HEK293T (cell line): ENCODE data around the gene TMX2.

Experiments
- CTCF ChIA-PET: fragments of 350-600 bp; formaldehyde crosslinking; extraction: SDS; loops from one replicate; lab custom pipeline; 2021; ENCODE audit warnings: antibody characterized with exemption, inconsistent platforms; lab: Yijun Ruan, JAX
- POLR2A ChIA-PET: fragments of 350-600 bp; formaldehyde crosslinking; extraction: SDS; loops from one replicate; lab custom pipeline; 2020; ENCODE audit warnings: antibody characterized with exemption, inconsistent platforms; lab: Yijun Ruan, JAX
- DNase-seq: peaks from one replicate; pipeline ENCODE4 v3.0.0; 2012; ENCODE audit warnings: mixed read lengths; ENCODE audit errors: extremely low spot score
- ARNT ChIP-seq: fragments of 450-650 bp; IDR thresholded peaks from 2 replicates; pipeline ENCODE4 v1.6.1; 2017; ENCODE audit warnings: mild to moderate bottlenecking
- BHLHE40 ChIP-seq: fragments of 450-650 bp; IDR thresholded peaks from 2 replicates; pipeline ENCODE4 v1.6.1; 2016; ENCODE audit warnings: mild to moderate bottlenecking, moderate library complexity, borderline replicate concordance
- CTBP1 ChIP-seq: fragments of 450-650 bp; IDR thresholded peaks from 2 replicates; pipeline ENCODE4 v1.6.1; 2016; ENCODE audit warnings: borderline replicate concordance
- ELF4 ChIP-seq: fragments of 450-650 bp; IDR thresholded peaks from 2 replicates; pipeline ENCODE4 v1.6.1; 2017; ENCODE audit warnings: antibody characterized with exemption
- FOXA1 ChIP-seq: fragments of 450-650 bp; IDR thresholded peaks from 2 replicates; pipeline ENCODE4 v1.6.1; 2016; ENCODE audit warnings: mild to moderate bottlenecking
- FOXK2 ChIP-seq: fragments of 450-650 bp; IDR thresholded peaks from 2 replicates; pipeline ENCODE4 v1.6.1; 2016; ENCODE audit warnings: mild to moderate bottlenecking
- FOXM1 ChIP-seq: fragments of 450-650 bp; IDR thresholded peaks from 2 replicates; pipeline ENCODE4 v1.6.1; 2017; ENCODE audit warnings: mild to moderate bottlenecking, borderline replicate concordance
- HDGF ChIP-seq: fragments of 450-650 bp; IDR thresholded peaks from 2 replicates; pipeline ENCODE4 v1.6.1; 2017; ENCODE audit warnings: antibody characterized with exemption, borderline replicate concordance
- L3MBTL2 ChIP-seq: fragments of 450-650 bp; conservative IDR thresholded peaks from 2 replicates; pipeline ENCODE4 v1.6.1; 2016; ENCODE audit warnings: mild to moderate bottlenecking
- LEF1 ChIP-seq: fragments of 450-650 bp; IDR thresholded peaks from 2 replicates; pipeline ENCODE4 v1.6.1; 2017; ENCODE audit warnings: mild to moderate bottlenecking, borderline replicate concordance
- NFRKB ChIP-seq: fragments of 450-650 bp; IDR thresholded peaks from 2 replicates; pipeline ENCODE4 v1.6.1; 2016; ENCODE audit warnings: mild to moderate bottlenecking, moderate library complexity
- PKNOX1 ChIP-seq: fragments of 450-650 bp; IDR thresholded peaks from 2 replicates; pipeline ENCODE4 v1.6.1; 2016
- SP1 ChIP-seq: fragments of 450-650 bp; IDR thresholded peaks from 2 replicates; pipeline ENCODE4 v1.6.1; 2017
- SUZ12 ChIP-seq: fragments of 450-650 bp; IDR thresholded peaks from 2 replicates; pipeline ENCODE4 v1.6.1; 2016; ENCODE audit warnings: mild to moderate bottlenecking
- TARDBP ChIP-seq: fragments of 450-650 bp; IDR thresholded peaks from 2 replicates; pipeline ENCODE4 v1.6.1; 2016
- ZNF384 ChIP-seq: fragments of 450-650 bp; IDR thresholded peaks from 2 replicates; pipeline ENCODE4 v1.6.1; 2016

The TMX2 gene

GRCh38 chr11:57779276-57779675 lies 66.9 kb downstream of the TMX2 start:
- DNase-seq = no peak
- TF ChIP-seq FOXK2 (no peak), SP1 (no peak), CTBP1 (no peak), ELF4 (no peak), PKNOX1 (no peak), ZNF384 (no peak), L3MBTL2 (no peak), SUZ12 (no peak), HDGF (no peak), FOXM1 (no peak), TARDBP (no peak), LEF1 (no peak), BHLHE40 (no peak), NFRKB (no peak), FOXA1 (no peak), ARNT (no peak)
- ChIA-PET CTCF (interaction anchor here (1.6 kb wide), 1 partner anchor 21 kb away, joined by 6 read pairs; no protein-coding TSS in a partner anchor), POLR2A (interaction anchor here (1.0 to 5.0 kb wide), 3 partner anchors 17 to 113 kb away, joined by 3 to 28 read pairs (median 8); partner anchors contain the start of genes CTNND1 and SELENOH)

- POLR2A ChIA-PET = interaction anchor here (1.0 kb wide), 1 partner anchor 40 kb away, joined by 5 read pairs; the partner anchor contains the start of gene SELENOH
- CTCF ChIA-PET = interaction anchor here (0.8 to 1.8 kb wide), 2 partner anchors 19 to 39 kb away, joined by 4 to 7 read pairs; no protein-coding TSS in a partner anchor
- TF ChIP-seq ZNF384 (no peak), FOXK2 (no peak), TARDBP (no peak), ELF4 (no peak), ARNT (no peak), LEF1 (no peak), FOXM1 (no peak), CTBP1 (no peak), NFRKB (no peak), HDGF (no peak), PKNOX1 (no peak), SP1 (no peak), SUZ12 (no peak), L3MBTL2 (no peak), FOXA1 (no peak), BHLHE40 (no peak)
- no peak for DNase-seq
Measured at GRCh38 chr11:57781529-57781943, 69.1 kb downstream of the TMX2 start.

GRCh38 chr11:57785072-57785471 lies 72.7 kb downstream of the TMX2 start:
- DNase-seq = no peak
- ChIA-PET CTCF (interaction anchor here (1.0 kb wide), 1 partner anchor 15 kb away, joined by 4 read pairs; no protein-coding TSS in a partner anchor), POLR2A (interaction anchor here (0.9 kb wide), 1 partner anchor 43 kb away, joined by 3 read pairs; the partner anchor contains the start of gene SELENOH)
- no peak for TF ChIP-seq LEF1
- no peak for TF ChIP-seq CTBP1
- TF ChIP-seq ARNT = no peak
- no peak for TF ChIP-seq ELF4
- TF ChIP-seq SP1 = no peak
- TF ChIP-seq HDGF = no peak
- no peak for TF ChIP-seq FOXA1
- TF ChIP-seq FOXM1 = no peak
- TF ChIP-seq SUZ12 = no peak
- no peak for TF ChIP-seq BHLHE40
- TF ChIP-seq L3MBTL2 = no peak
- no peak for TF ChIP-seq FOXK2
- TF ChIP-seq PKNOX1 = no peak
- no peak for TF ChIP-seq TARDBP
- TF ChIP-seq ZNF384 = no peak
- TF ChIP-seq NFRKB = no peak

GRCh38 chr11:57786436-57786835 lies 74.0 kb downstream of the TMX2 start:
- ChIA-PET CTCF (no interaction called here), POLR2A (no interaction called here)
- DNase-seq = no peak
- TF ChIP-seq TARDBP (no peak), HDGF (no peak), SP1 (no peak), SUZ12 (no peak), FOXA1 (no peak), BHLHE40 (no peak)

GRCh38 chr11:57787006-57787604 lies 74.7 kb downstream of the TMX2 start:
- ChIA-PET CTCF (no interaction called here), POLR2A (no interaction called here)
- no peak for DNase-seq
- TF ChIP-seq HDGF (no peak), ARNT (no peak), L3MBTL2 (no peak), SP1 (no peak), FOXM1 (no peak), NFRKB (no peak), ZNF384 (no peak), ELF4 (no peak), BHLHE40 (no peak), LEF1 (no peak), FOXA1 (no peak), FOXK2 (no peak), TARDBP (no peak), PKNOX1 (no peak), CTBP1 (no peak), SUZ12 (no peak)
